SK-N-MC (cell line): ENCODE measurements around the gene PRR23E.

Source experiments
- DNase-seq: peaks from one replicate; pipeline ENCODE4 v3.0.0-alpha.2; 2011; ENCODE audit warnings: low read depth, low spot score
- H3K27ac ChIP-seq: fragments of 200-600 bp; sonication (generic); 2 replicates; pipeline ENCODE4 v1.5.1; 2016; ENCODE audit warnings: mixed run types
- H3K36me3 ChIP-seq: fragments of 200-600 bp; sonication (generic); 2 replicates; pipeline ENCODE4 v1.6.1; 2017; ENCODE audit warnings: antibody characterized with exemption, low read length, mixed read lengths; ENCODE audit not compliant: insufficient read depth
- H3K4me3 ChIP-seq: fragments of 200-600 bp; sonication (generic); 2 replicates; pipeline ENCODE4 v1.5.1; 2016
- H3K9ac ChIP-seq: fragments of 200-600 bp; sonication (generic); 2 replicates; pipeline ENCODE4 v1.8.0; 2017; ENCODE audit warnings: mixed run types, mixed read lengths; ENCODE audit not compliant: insufficient read length
- H3K9me3 ChIP-seq: fragments of 200-600 bp; sonication (generic); 2 replicates; pipeline ENCODE4 v1.6.1; 2017; ENCODE audit warnings: low read depth, mild to moderate bottlenecking, antibody characterized with exemption, low read length, moderate library complexity, mixed read lengths
- EZH2 ChIP-seq: fragments of 200-600 bp; sonication (generic); IDR thresholded peaks from one replicate; pipeline ENCODE4 v1.6.1; 2017; ENCODE audit warnings: antibody characterized with exemption
- FOXP2 ChIP-seq: optimal IDR thresholded peaks from 2 replicates; pipeline ENCODE3; 2011; ENCODE audit warnings: mild to moderate bottlenecking, moderate library complexity; ENCODE audit not compliant: insufficient read depth; ENCODE audit errors: extremely low read length, control extremely low read depth
- POLR2AphosphoS5 ChIP-seq: IDR thresholded peaks from 2 replicates; pipeline ENCODE4 v1.6.1; 2012; ENCODE audit warnings: mild to moderate bottlenecking, low read depth, low read length, borderline replicate concordance

PRR23E gene

GRCh38 chr3:127209155-127209839 lies 16.4 kb downstream of the PRR23E start:
- no peaks in the 10 kb centered on the region for H3K9me3 ChIP-seq
- TF ChIP-seq EZH2 (no peak), FOXP2 (no peak), POLR2AphosphoS5 (no peak)
- H3K9ac ChIP-seq = no peak overlapping the region
- H3K36me3 ChIP-seq = no peaks in the 10 kb centered on the region
- no peak overlapping the region for H3K27ac ChIP-seq
- H3K4me3 ChIP-seq = no peak overlapping the region
- DNase-seq = no peak

- DNase-seq = no peak
- TF ChIP-seq EZH2 = no peak
- no peak for TF ChIP-seq FOXP2
- TF ChIP-seq POLR2AphosphoS5 = no peak
- Histone ChIP-seq H3K4me3 (no peak overlapping the region), H3K27ac (no peak overlapping the region), H3K9me3 (no peaks in the 10 kb centered on the region), H3K36me3 (no peaks in the 10 kb centered on the region), H3K9ac (no peak overlapping the region)
Observed at GRCh38 chr3:127209840-127210653, 17.1 kb downstream of the PRR23E start.

DNA sequence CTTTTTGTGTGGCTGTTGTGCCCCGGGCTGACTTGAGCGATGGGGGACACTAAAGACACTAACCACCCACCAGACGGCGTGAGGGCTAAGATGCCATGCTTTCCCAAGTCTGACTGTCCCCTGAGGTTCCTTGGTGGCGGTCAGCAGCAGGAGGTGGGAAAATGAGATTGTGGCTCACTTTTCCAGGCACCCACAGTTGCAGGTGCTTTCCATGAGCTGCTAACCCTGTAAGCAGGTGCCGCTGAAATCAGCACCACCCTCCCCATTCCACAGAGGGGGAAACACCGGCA lies 17.7 kb downstream of the PRR23E start:
- H3K36me3 ChIP-seq = no peaks in the 10 kb centered on the region
- no peak for DNase-seq
- TF ChIP-seq FOXP2 (no peak), POLR2AphosphoS5 (no peak), EZH2 (no peak)
- H3K27ac ChIP-seq = no peak overlapping the region
- H3K4me3 ChIP-seq = no peak overlapping the region
- H3K9ac ChIP-seq = no peak overlapping the region
- H3K9me3 ChIP-seq = no peaks in the 10 kb centered on the region

GRCh38 chr3:127211118-127212060 lies 18.5 kb downstream of the PRR23E start:
- Histone ChIP-seq H3K36me3 (no peaks in the 10 kb centered on the region), H3K4me3 (no peak overlapping the region), H3K27ac (no peak overlapping the region), H3K9ac (no peak overlapping the region), H3K9me3 (no peaks in the 10 kb centered on the region)
- no peak for DNase-seq
- TF ChIP-seq FOXP2 (no peak), EZH2 (no peak), POLR2AphosphoS5 (no peak)

GRCh38 chr3:127212231-127212630 lies 19.3 kb downstream of the PRR23E start:
- H3K9ac ChIP-seq = no peak overlapping the region
- TF ChIP-seq EZH2 (no peak), POLR2AphosphoS5 (no peak), FOXP2 (no peak)
- no peak overlapping the region for H3K27ac ChIP-seq
- no peak for DNase-seq
- H3K36me3 ChIP-seq = no peaks in the 10 kb centered on the region
- no peak overlapping the region for H3K4me3 ChIP-seq
- no peaks in the 10 kb centered on the region for H3K9me3 ChIP-seq

DNA sequence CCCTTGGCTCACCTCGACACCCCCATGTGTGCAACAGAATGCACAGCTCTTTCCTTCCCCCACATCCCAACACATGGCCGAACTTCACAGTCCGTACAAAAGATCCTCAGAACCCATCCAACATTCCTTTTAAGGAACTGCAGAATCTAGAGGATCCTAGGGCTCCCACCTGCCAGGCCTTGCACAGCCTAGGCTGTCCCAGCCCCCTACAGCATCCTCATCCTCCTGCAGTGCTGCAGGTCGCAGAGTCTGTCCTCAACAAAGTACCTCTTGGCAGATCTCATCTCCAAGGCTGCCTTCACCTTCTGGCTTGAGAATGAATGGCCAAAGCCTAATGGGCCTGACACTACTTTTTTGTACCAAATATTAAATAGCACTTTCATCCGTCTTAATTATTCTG lies 19.8 kb downstream of the PRR23E start:
- no peaks in the 10 kb centered on the region for H3K36me3 ChIP-seq
- no peak overlapping the region for H3K9ac ChIP-seq
- no peak for DNase-seq
- no peak overlapping the region for H3K4me3 ChIP-seq
- no peaks in the 10 kb centered on the region for H3K9me3 ChIP-seq
- no peak for TF ChIP-seq FOXP2
- TF ChIP-seq POLR2AphosphoS5 = no peak
- no peak for TF ChIP-seq EZH2
- no peak overlapping the region for H3K27ac ChIP-seq

DNA sequence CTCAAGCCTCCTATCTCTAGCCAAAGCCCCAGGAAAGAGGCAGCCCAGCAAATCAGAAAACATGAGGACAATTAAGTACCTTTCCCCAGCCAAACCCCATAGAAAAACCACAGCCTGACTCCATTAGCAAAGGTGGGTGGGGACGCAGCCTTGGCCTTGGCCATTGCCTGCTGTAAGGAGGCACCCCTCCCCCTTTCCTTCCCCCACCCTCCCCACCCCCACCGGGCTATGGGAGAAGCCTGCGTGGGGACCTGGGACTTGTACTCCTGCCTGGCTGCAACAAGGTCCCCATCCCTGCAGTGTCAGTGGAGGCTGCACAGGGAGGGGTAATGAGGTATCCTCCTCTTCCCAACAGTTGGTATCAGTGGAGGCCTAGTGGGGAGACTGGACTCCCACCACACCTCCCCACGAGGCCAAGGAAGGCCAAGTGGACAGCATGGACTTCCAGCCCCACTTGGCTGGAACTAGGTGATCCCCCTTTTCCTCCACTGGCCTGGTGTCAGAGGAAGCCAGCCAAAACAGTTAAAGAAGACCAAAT lies 20.5 kb downstream of the PRR23E start:
- no peak for TF ChIP-seq FOXP2
- no peak for TF ChIP-seq POLR2AphosphoS5
- TF ChIP-seq EZH2 = no peak
- Histone ChIP-seq H3K27ac (no peak overlapping the region), H3K9ac (no peak overlapping the region), H3K9me3 (no peaks in the 10 kb centered on the region), H3K4me3 (no peak overlapping the region), H3K36me3 (no peaks in the 10 kb centered on the region)
- no peak for DNase-seq

- DNase-seq = no peak
- TF ChIP-seq EZH2 (no peak), POLR2AphosphoS5 (no peak), FOXP2 (no peak)
- Histone ChIP-seq H3K4me3 (no peak overlapping the region), H3K27ac (no peak overlapping the region), H3K9me3 (no peaks in the 10 kb centered on the region), H3K9ac (no peak overlapping the region), H3K36me3 (no peaks in the 10 kb centered on the region)
Observed at GRCh38 chr3:127214975-127215374, 22.0 kb downstream of the PRR23E start.
